MG63 (cell line): ENCODE data around the gene NDUFB10. TPM values are rescaled to one million over a fixed set of nuclear protein-coding genes. Genes with fewer than 3 reads are reported as not detected.

Experiments used
- DNase-seq: peaks from one replicate; pipeline ENCODE4 v3.0.0-alpha.2; 2020
- H3K27me3 ChIP-seq: fragments of 250-450 bp; sonication (Bioruptor Pico); 2 replicates; pipeline ENCODE4 v1.5.1; 2020; ENCODE audit warnings: mild to moderate bottlenecking, moderate library complexity
- H3K36me3 ChIP-seq: fragments of 250-450 bp; sonication (Bioruptor Pico); 2 replicates; pipeline ENCODE4 v1.5.1; 2020; ENCODE audit warnings: mild to moderate bottlenecking, moderate library complexity
- H3K4me3 ChIP-seq: fragments of 250-450 bp; sonication (Bioruptor Pico); 2 replicates; pipeline ENCODE4 v1.5.1; 2020; ENCODE audit warnings: mild to moderate bottlenecking, moderate library complexity
- H3K9me3 ChIP-seq: fragments of 250-450 bp; sonication (Bioruptor Pico); 2 replicates; pipeline ENCODE4 v1.5.1; 2020; ENCODE audit warnings: mild to moderate bottlenecking, moderate library complexity
- total RNA-seq: library from RNA; depleted of rRNA; stranded (reverse); fragments of >200 nt; shearing (Covaris generic); gene quantifications from 2 replicates; pipeline ENCODE4 v1.2.3, GENCODE V29; 2014; ENCODE audit warnings: low replicate concordance; rRNA removed

NDUFB10 gene
- total RNA-seq, 1 experiment from 2014 or later: 406 TPM

- Histone ChIP-seq H3K4me3 (peak overlapping the region; percentile 82), H3K9me3 (no peaks in the 10 kb centered on the region), H3K36me3 (peaks cover 50% of the 10 kb centered on the region), H3K27me3 (no peaks in the 10 kb centered on the region)
- no peak for DNase-seq
Observed at GRCh38 chr16:2009164-2009711, 49.9 kb downstream of the NDUFB10 start.

- peaks cover 43% of the 10 kb centered on the region for H3K36me3 ChIP-seq
- peak within 1 kb of the TSS; percentile 82 for H3K4me3 ChIP-seq
- no peaks in the 10 kb centered on the region for H3K27me3 ChIP-seq
- no peaks in the 10 kb centered on the region for H3K9me3 ChIP-seq
- peak; percentile 88 for DNase-seq
Observed at GRCh38 chr16:2009791-2010510, 50.6 kb downstream of the NDUFB10 start, which contains the start of gene ZNF598. ZNF598 (minus strand) TSS chr16:2009821.

Other genes starting within 250 kb of the NDUFB10 start
- 0.46 TPM in 1 of 2 replicates, not detected in the other for gene NME3, start 188.0 kb upstream of the NDUFB10 start, total RNA-seq
- gene EME2, start 186.7 kb upstream of the NDUFB10 start, total RNA-seq: 3.3 and 6.6 TPM in 2 replicates
- gene MRPS34, start 186.4 kb upstream of the NDUFB10 start, total RNA-seq: 225 and 308 TPM in 2 replicates
- gene SPSB3, start 177.0 kb upstream of the NDUFB10 start, total RNA-seq: 34.3 and 40.3 TPM in 2 replicates
- 156 and 163 TPM in 2 replicates for gene NUBP2, start 176.6 kb upstream of the NDUFB10 start, total RNA-seq
- not detected in 2 replicates for gene IGFALS, start 165.8 kb upstream of the NDUFB10 start, total RNA-seq
- 120 and 186 TPM in 2 replicates for gene HAGH, start 132.7 kb upstream of the NDUFB10 start, total RNA-seq
- 33.4 and 35.4 TPM in 2 replicates for gene FAHD1, start 132.3 kb upstream of the NDUFB10 start, total RNA-seq
- gene MEIOB, start 87.4 kb upstream of the NDUFB10 start, total RNA-seq: 21.6 and 71.1 TPM in 2 replicates
- gene HS3ST6, start 41.1 kb upstream of the NDUFB10 start, total RNA-seq: not detected in 2 replicates
- 99.5 and 116 TPM in 2 replicates for gene MSRB1, start 16.3 kb upstream of the NDUFB10 start, total RNA-seq
- gene RPL3L, start 4.8 kb upstream of the NDUFB10 start, total RNA-seq: not detected in 2 replicates
- gene RPS2, start 5.3 kb downstream of the NDUFB10 start, total RNA-seq: 8,634 and 16,603 TPM in 2 replicates
- not detected in 2 replicates for gene RNF151, start 7.3 kb downstream of the NDUFB10 start, total RNA-seq
- gene TBL3, start 12.5 kb downstream of the NDUFB10 start, total RNA-seq: 75.4 and 134 TPM in 2 replicates
- gene NOXO1, start 21.9 kb downstream of the NDUFB10 start, total RNA-seq: not detected in 2 replicates
- gene GFER, start 24.7 kb downstream of the NDUFB10 start, total RNA-seq: 39.9 and 64.5 TPM in 2 replicates
- 0.07 TPM in 1 of 2 replicates, not detected in the other for gene SYNGR3, start 30.4 kb downstream of the NDUFB10 start, total RNA-seq
- gene ZNF598, start 50.3 kb downstream of the NDUFB10 start, total RNA-seq: 75.0 and 86.5 TPM in 2 replicates
- gene NPW, start 60.2 kb downstream of the NDUFB10 start, total RNA-seq: not detected in 2 replicates
- 15.9 and 19.0 TPM in 2 replicates for gene NHERF2, start 67.4 kb downstream of the NDUFB10 start, total RNA-seq
- gene NTHL1, start 88.3 kb downstream of the NDUFB10 start, total RNA-seq: 57.1 and 74.7 TPM in 2 replicates
- gene TSC2, start 88.4 kb downstream of the NDUFB10 start, total RNA-seq: 24.1 and 64.4 TPM in 2 replicates
- gene PKD1, start 176.4 kb downstream of the NDUFB10 start, total RNA-seq: 60.2 and 106 TPM in 2 replicates
- gene RAB26, start 189.1 kb downstream of the NDUFB10 start, total RNA-seq: not detected in 2 replicates
- 68.0 and 111 TPM in 2 replicates for gene TRAF7, start 196.2 kb downstream of the NDUFB10 start, total RNA-seq
- 0.02 and 1.0 TPM in 2 replicates for gene CASKIN1, start 237.1 kb downstream of the NDUFB10 start, total RNA-seq
- gene MLST8, start 245.9 kb downstream of the NDUFB10 start, total RNA-seq: 29.0 and 42.6 TPM in 2 replicates